Uterus (tissue), 4 donors: ENCODE results near the gene FAM181A. TPM values are rescaled to one million over a fixed set of nuclear protein-coding genes. Genes with fewer than 3 reads are reported as not detected.

Source experiments
- DNase-seq, 2 donors: peaks; one replicate each; pipeline ENCODE4 v3.0.0-alpha.2; 2019 to 2020
- H3K27ac ChIP-seq, 2 donors: fragments of 200-600 bp; sonication (generic); 1 replicate in 1 of 2; 2 replicates in 1 of 2; pipeline ENCODE4 v1.5.1; 2016 to 2018
- H3K27me3 ChIP-seq, 2 donors: fragments of 200-600 bp; sonication (generic); one replicate each; pipeline ENCODE4 v1.5.1; 2018 to 2019; ENCODE audit warnings: control low read depth in 1 of 2
- H3K36me3 ChIP-seq, 2 donors: fragments of 200-600 bp; sonication (generic); one replicate each; pipeline ENCODE4 v1.5.1; 2019; ENCODE audit warnings: control low read depth in 1 of 2
- H3K4me1 ChIP-seq, 2 donors: fragments of 200-600 bp; sonication (generic); one replicate each; pipeline ENCODE4 v1.5.1; 2018 to 2019; ENCODE audit warnings: control low read depth in 1 of 2
- H3K4me3 ChIP-seq, 2 donors: fragments of 200-600 bp; sonication (generic); 1 replicate in 1 of 2; 2 replicates in 1 of 2; pipeline ENCODE4 v1.5.1; 2018 to 2019; ENCODE audit warnings: mild to moderate bottlenecking in 1 of 2
- H3K9me3 ChIP-seq, 2 donors: fragments of 200-600 bp; sonication (generic); one replicate each; pipeline ENCODE4 v1.5.1; 2019; ENCODE audit warnings: control low read depth in 1 of 2
- CTCF ChIP-seq, 4 experiments: fragments of 200-600 bp in 2 of 4; fragments of 450-650 bp in 2 of 4; sonication (generic) in 2 of 4; IDR thresholded peaks; one replicate each; pipeline ENCODE4 v1.5.1; 2016 to 2019; ENCODE audit warnings: antibody characterized with exemption in 4 of 4, mild to moderate bottlenecking in 2 of 4, moderate library complexity in 1 of 4
- POLR2A ChIP-seq, 2 donors: fragments of 450-650 bp; IDR thresholded peaks; one replicate each; pipeline ENCODE4 v1.6.1; 2016; ENCODE audit warnings: antibody characterized with exemption in 2 of 2, mild to moderate bottlenecking in 1 of 2, moderate library complexity in 1 of 2
- intact Hi-C: fragments of 100-400 bp; cut with DNase I; formaldehyde crosslinking; loops from one replicate; pipeline ENCODE4 v1.15.1; 2023; ENCODE audit warnings: low total_unique reads
- total RNA-seq, 4 donors: library from RNA; depleted of rRNA in 3 of 4; stranded (reverse); fragments of >200 nt in 3 of 4; gene quantifications; one replicate each; pipeline versions ENCODE4 v1.1.0 to v1.2.4, GENCODE V29; 2014 to 2023
- donor health status: DM: yes; HTN: yes; CAD: no.

The FAM181A gene
- total RNA-seq, 4 donors from 2014 or later: 0.48 TPM; not detected in 3

GRCh38 chr14:93958567-93959238 lies 31.6 kb downstream of the FAM181A start:
- TF ChIP-seq POLR2A (IDR thresholded peaks at IDR 0.05) (no peak), CTCF (IDR thresholded peaks at IDR 0.05) (no peak)
- Histone ChIP-seq H3K4me1 (no peaks in the 10 kb centered on the region), H3K27ac (peak overlapping the region in 1 of 2 donors; percentile 49), H3K9me3 (no peaks in the 10 kb centered on the region), H3K27me3 (no peaks in the 10 kb centered on the region), H3K36me3 (no peaks in the 10 kb centered on the region), H3K4me3 (no peak overlapping the region)
- intact Hi-C loops: no loop called here
- no peak for DNase-seq

GRCh38 chr14:93959239-93960107 lies 32.3 kb downstream of the FAM181A start:
- intact Hi-C loops: no loop called here
- peak; percentile 42 for DNase-seq

GRCh38 chr14:93960108-93960475 lies 32.9 kb downstream of the FAM181A start:
- no peaks in the 10 kb centered on the region for H3K4me1 ChIP-seq
- intact Hi-C loops: no loop called here
- H3K27ac ChIP-seq: peak overlapping the region in 1 of 2 donors; percentile 49

More at GRCh38 chr14:93959239-93960107, 32.3 kb downstream of the FAM181A start:
- Histone ChIP-seq H3K36me3 (no peaks in the 10 kb centered on the region), H3K27me3 (no peaks in the 10 kb centered on the region), H3K27ac (peak overlapping the region in 1 of 2 donors; percentile 49), H3K4me3 (no peak overlapping the region), H3K9me3 (no peaks in the 10 kb centered on the region), H3K4me1 (no peaks in the 10 kb centered on the region)
- TF ChIP-seq POLR2A (IDR thresholded peaks at IDR 0.05) (no peak), CTCF (IDR thresholded peaks at IDR 0.05) (no peak)

GRCh38 chr14:93960774-93961438 lies 33.8 kb downstream of the FAM181A start:
- Histone ChIP-seq H3K36me3 (no peaks in the 10 kb centered on the region), H3K4me3 (no peak overlapping the region), H3K27me3 (no peaks in the 10 kb centered on the region), H3K27ac (no peak overlapping the region), H3K9me3 (no peaks in the 10 kb centered on the region), H3K4me1 (no peaks in the 10 kb centered on the region)
- no peak for DNase-seq
- TF ChIP-seq CTCF (IDR thresholded peaks at IDR 0.05) (no peak), POLR2A (IDR thresholded peaks at IDR 0.05) (no peak)
- intact Hi-C loops: no loop called here

More at GRCh38 chr14:93960108-93960475, 32.9 kb downstream of the FAM181A start:
- DNase-seq: no peak
- H3K4me3 ChIP-seq: no peak overlapping the region
- no peaks in the 10 kb centered on the region for H3K36me3 ChIP-seq
- no peaks in the 10 kb centered on the region for H3K27me3 ChIP-seq
- no peaks in the 10 kb centered on the region for H3K9me3 ChIP-seq
- TF ChIP-seq POLR2A (IDR thresholded peaks at IDR 0.05): no peak
- TF ChIP-seq CTCF (IDR thresholded peaks at IDR 0.05): no peak
